ENCODE measurements around the gene TRIP4. TPM values are rescaled to one million over a fixed set of nuclear protein-coding genes. Genes with fewer than 3 reads are reported as not detected.
A peak's percentile ranks its signal among the peaks of the same experiment; 100 is the strongest.

The TRIP4 gene
- total RNA-seq, 1 donor from 2014 or later = 20.7 TPM

DNA sequence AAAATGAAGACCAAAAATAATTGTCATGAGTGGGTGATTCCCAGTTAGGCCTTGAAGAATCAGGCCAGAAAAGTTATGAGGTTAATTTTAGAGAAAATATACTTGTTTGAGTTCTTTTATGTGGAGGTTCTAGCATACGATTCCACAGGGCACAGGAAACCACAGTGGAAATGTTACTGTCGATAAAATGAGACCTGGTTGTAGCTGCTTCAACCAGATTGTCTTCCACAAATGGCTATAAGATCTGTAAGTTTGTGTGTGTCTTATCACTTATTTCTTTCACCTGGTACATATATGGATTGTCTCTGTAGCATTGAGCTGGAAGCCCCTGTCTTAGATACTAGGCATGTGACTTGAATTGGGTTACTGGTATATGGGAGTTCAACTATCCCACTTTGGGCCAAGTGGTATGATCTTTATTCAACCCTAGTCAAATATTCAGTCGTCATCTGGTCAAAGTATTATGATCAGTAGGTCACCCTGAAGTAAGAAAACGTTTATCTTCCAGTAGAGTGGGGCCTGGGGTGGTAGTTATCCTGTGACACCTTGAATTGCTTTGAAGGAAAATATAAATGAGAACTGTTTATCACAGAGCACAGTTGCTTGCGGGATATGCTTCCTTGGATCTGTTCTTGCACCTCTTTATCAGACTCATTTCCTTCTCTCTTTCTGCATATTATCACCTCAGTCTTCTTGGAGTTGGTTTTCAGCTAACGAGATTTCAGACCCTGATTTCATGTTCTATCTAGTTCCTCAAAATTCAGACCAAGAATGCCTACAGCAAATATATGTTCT, 51.2 kb downstream of the TRIP4 start:
- H3K9me3 Mint-ChIP-seq = no peaks in the 10 kb centered on the region
- H3K27me3 Mint-ChIP-seq (ENCODE audit: low read depth) = no peaks in the 10 kb centered on the region
- H3K4me3 Mint-ChIP-seq (ENCODE audit: low read depth) = no peak overlapping the region
- peak overlapping the region; percentile 29 for H3K27ac Mint-ChIP-seq
- peaks cover 32% of the 10 kb centered on the region for H3K36me3 Mint-ChIP-seq (ENCODE audit: low read depth)
- peaks cover 38% of the 10 kb centered on the region for H3K4me1 Mint-ChIP-seq (ENCODE audit: low read depth)
- intact Hi-C loops (cut with micrococcal nuclease) = no loop called here
- no peak for DNase-seq (ENCODE audit: low spot score)

DNA sequence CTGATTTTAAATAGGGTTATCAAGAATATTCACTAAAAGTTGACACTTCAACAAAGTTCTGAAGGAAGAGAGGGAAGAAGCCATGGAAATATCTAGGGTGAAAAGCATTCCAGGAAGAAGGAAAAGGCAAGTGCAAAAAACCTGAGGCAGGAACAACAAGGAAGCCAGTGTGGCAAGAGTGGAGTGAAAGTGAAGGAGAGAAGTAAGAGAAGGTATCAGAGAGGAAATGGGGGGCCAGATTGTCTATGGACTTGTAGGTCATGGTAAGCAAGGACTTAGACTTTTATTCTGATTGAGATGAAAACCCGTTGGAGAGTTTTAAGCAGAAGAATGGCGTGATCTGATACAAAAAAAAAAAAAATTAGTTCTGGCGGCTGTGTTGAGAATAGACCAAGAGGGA, 54.2 kb downstream of the TRIP4 start:
- no peak for DNase-seq (ENCODE audit: low spot score)
- Mint-ChIP-seq H3K27me3 (ENCODE audit: low read depth) (no peaks in the 10 kb centered on the region), H3K36me3 (ENCODE audit: low read depth) (peaks cover 35% of the 10 kb centered on the region), H3K9me3 (no peaks in the 10 kb centered on the region), H3K4me3 (ENCODE audit: low read depth) (no peak overlapping the region), H3K4me1 (ENCODE audit: low read depth) (peaks cover 48% of the 10 kb centered on the region), H3K27ac (peak overlapping the region; percentile 53)
- intact Hi-C loops (cut with micrococcal nuclease) = loop anchor here (5.0 kb wide), 2 partner anchors 55 to 90 kb away; partner anchors contain the start of gene TRIP4

DNA sequence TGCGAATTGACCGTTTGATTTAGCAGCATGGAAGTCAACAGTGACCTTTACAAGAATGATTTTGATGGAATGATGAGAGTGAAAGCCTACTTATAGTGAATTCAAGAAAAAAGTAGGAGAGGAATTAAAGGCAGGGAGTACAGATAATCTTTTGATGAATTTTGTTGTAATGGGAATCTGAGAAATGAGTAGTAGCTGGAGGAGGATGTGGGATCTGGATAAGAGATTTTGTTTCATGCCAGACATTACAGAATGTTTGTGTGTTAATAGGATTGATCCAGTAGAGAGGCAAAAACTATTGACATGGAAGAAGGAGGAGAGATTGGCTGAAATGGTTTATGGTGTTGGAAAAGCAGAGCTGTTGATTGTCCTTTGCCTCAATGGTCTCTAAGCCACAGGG, 55.4 kb downstream of the TRIP4 start:
- intact Hi-C loops (cut with micrococcal nuclease) = loop anchor here (5.0 kb wide), 2 partner anchors 56 to 89 kb away; partner anchors contain the start of gene TRIP4

DNA sequence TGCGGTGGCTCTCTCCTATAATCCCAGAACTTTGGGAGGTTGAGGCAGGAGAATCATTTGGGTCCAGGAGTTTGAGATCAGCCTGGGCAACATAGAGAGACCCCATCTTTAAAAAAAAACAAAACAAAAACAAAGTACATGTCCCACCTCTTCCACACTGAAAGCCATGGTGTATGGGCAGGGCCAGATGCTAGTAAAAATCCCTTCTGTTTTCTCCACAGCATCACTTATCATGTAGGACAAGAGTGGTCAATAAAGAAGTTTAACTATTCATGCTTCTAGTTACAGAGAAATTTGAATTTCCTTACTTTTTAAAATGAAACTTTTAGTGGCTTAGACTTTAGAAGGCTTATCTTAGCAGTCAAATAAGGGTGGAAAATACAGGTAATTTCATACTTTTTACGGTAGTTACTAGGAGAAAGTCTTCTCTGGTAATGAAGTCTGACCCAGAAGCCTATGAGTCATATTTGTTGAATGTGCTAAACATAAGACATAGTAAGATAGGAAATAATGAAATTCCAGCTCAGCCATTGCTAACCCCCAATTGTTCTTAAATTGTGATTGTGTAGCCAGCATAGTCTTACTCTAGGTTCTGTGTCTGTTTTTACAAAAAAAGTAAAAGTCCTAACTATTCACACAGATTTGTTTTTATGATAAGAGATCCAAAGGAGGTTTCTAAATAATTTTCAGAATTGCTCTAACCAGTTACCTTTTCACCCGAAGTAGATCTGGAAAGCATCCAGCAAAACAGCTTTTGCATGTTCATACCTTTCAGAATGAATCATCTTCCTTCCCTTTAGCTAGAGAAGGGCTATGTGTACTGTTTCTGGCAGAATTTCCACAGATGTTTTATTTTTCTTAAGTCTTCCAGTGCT, 56.3 kb downstream of the TRIP4 start:
- Mint-ChIP-seq H3K27ac (peak overlapping the region; percentile 97), H3K36me3 (ENCODE audit: low read depth) (peaks cover 34% of the 10 kb centered on the region), H3K4me3 (ENCODE audit: low read depth) (peak overlapping the region; percentile 77), H3K27me3 (ENCODE audit: low read depth) (no peaks in the 10 kb centered on the region), H3K9me3 (no peaks in the 10 kb centered on the region), H3K4me1 (ENCODE audit: low read depth) (peaks cover 45% of the 10 kb centered on the region)
- no peak for DNase-seq (ENCODE audit: low spot score)
- intact Hi-C loops (cut with micrococcal nuclease) = loop anchor here (1.0 to 5.0 kb wide), 5 partner anchors 14 to 197 kb away; partner anchors contain the start of gene TRIP4

More for the DNA sequence above, 55.4 kb downstream of the TRIP4 start:
- Mint-ChIP-seq H3K4me1 (ENCODE audit: low read depth) (peaks cover 48% of the 10 kb centered on the region), H3K36me3 (ENCODE audit: low read depth) (peaks cover 35% of the 10 kb centered on the region), H3K4me3 (ENCODE audit: low read depth) (peak overlapping the region; percentile 53), H3K9me3 (no peaks in the 10 kb centered on the region), H3K27me3 (ENCODE audit: low read depth) (no peaks in the 10 kb centered on the region), H3K27ac (peak overlapping the region; percentile 97)
- DNase-seq (ENCODE audit: low spot score) = no peak

DNA sequence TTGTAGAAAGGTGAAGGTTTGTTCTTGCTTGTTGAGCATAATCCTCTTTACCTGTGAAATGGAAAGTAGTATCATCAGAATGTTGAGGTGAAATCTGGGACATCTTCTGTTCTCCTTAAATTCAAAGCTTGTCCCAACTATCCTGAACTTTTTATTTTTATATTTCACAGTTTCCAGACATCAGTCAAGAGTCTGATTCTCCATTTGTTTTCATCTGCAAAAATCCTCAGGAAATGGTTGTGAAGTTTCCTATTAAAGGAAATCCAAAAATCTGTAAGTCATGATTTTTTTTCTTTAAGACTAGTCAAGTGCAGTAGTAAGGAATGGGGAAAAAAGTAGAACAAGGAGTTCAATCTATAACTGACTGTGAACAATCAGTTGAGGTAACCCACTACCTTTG, 57.2 kb downstream of the TRIP4 start:
- DNase-seq (ENCODE audit: low spot score) = no peak
- Mint-ChIP-seq H3K9me3 (no peaks in the 10 kb centered on the region), H3K4me1 (ENCODE audit: low read depth) (peaks cover 43% of the 10 kb centered on the region), H3K27me3 (ENCODE audit: low read depth) (no peaks in the 10 kb centered on the region), H3K4me3 (ENCODE audit: low read depth) (peak overlapping the region; percentile 77), H3K36me3 (ENCODE audit: low read depth) (peaks cover 35% of the 10 kb centered on the region), H3K27ac (peak overlapping the region; percentile 97)
- intact Hi-C loops (cut with micrococcal nuclease) = loop anchor here (1.0 to 5.0 kb wide), 5 partner anchors 15 to 198 kb away; partner anchors contain the start of gene TRIP4

DNA sequence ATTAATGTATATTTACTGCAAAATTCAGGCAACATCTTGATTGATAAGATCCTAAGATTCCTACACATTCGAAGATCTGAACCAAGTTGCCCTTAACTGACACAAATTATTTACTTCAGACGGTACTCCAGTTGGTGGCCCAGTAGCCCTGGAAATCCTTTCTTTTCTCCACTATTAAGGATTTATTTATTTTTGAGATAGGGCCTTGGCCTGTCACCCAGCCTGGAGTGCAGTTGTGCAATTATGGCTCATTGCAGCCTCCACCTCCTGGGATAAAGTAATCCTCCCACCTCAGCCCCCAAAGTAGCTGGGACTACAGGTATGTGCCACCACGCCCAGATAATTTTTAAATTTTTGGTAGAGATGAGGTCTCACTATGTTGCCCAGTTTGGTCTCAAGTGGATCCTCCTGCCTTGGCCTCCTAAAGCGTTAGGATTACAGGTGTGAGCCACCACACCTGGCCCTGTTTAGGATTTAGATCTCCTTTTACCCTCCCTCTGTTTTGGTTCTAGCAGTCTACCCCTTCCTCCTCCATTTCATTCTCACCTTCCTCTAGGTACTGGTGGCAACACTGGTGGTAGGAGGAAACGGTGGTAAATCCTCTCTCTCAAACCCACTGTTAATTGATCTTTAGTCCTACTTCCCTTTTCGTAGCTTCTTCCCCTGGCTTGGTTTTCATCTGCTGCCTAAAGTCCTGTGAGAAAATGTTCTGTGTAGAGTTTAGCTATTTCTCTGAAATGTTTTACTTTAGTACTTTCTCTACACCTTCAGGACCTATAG, 60.1 kb downstream of the TRIP4 start:
- Mint-ChIP-seq H3K27me3 (ENCODE audit: low read depth) (no peaks in the 10 kb centered on the region), H3K4me3 (ENCODE audit: low read depth) (no peak overlapping the region), H3K27ac (peak overlapping the region; percentile 72), H3K9me3 (no peaks in the 10 kb centered on the region), H3K4me1 (ENCODE audit: low read depth) (peaks cover 44% of the 10 kb centered on the region), H3K36me3 (ENCODE audit: low read depth) (peaks cover 27% of the 10 kb centered on the region)
- intact Hi-C loops (cut with micrococcal nuclease) = no loop called here
- DNase-seq (ENCODE audit: low spot score) = no peak

DNA sequence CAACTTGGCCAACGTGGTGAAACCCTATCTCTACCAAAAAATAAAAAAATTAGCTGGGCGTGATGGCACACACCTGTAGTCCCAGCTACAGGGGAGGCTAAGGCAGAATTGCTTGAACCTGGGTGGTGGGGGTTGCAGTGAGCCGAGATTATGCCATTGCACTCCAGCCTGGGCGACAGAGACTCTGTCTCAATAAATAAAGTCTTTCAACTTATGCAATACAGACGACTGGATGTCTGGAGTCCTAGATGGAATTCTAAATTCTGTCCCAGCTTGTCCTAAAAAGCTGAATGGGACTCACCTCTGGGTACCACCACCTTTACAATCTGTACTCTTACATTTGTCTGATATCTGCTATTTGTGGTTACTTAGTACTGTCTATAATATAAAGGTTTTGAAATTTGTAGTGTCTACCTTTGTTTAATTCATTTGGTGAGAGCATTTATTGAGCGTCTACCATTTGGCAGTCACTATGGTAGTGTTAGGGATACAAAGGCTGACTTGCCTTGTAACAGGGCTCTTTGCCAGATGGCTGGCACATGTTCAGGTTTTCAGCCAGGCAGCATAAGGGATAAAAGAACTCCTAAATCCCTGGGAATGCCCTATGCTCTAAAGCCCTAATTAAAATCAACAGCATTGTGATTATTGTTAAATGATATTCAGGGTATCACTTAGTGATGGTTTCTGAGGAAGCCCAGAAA, 65.5 kb downstream of the TRIP4 start:
- H3K27ac Mint-ChIP-seq = no peak overlapping the region
- peaks cover 25% of the 10 kb centered on the region for H3K36me3 Mint-ChIP-seq (ENCODE audit: low read depth)
- H3K4me1 Mint-ChIP-seq (ENCODE audit: low read depth) = peaks cover 35% of the 10 kb centered on the region
- intact Hi-C loops (cut with micrococcal nuclease) = no loop called here
- DNase-seq (ENCODE audit: low spot score) = no peak
- no peak overlapping the region for H3K4me3 Mint-ChIP-seq (ENCODE audit: low read depth)
- no peaks in the 10 kb centered on the region for H3K9me3 Mint-ChIP-seq
- no peaks in the 10 kb centered on the region for H3K27me3 Mint-ChIP-seq (ENCODE audit: low read depth)

DNA sequence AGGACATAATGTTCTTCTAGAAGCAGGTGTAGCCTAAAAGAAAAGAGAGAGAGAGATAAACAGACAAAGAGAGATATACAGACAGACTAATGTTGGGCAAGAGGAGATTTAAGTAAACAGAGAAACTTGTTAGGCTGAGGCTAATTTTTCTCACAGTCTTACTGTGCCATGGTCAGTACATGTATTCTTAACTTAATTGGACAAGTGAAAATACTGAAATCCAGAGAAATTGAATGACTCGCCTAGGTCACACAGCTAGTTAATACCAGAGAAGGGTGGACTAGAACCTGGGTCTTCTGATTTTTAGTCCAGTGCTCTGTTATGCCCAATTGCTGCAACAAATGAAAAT, 66.0 kb downstream of the TRIP4 start:
- DNase-seq (ENCODE audit: low spot score) = no peak
- no peak overlapping the region for H3K4me3 Mint-ChIP-seq (ENCODE audit: low read depth)
- peaks cover 25% of the 10 kb centered on the region for H3K36me3 Mint-ChIP-seq (ENCODE audit: low read depth)
- H3K27me3 Mint-ChIP-seq (ENCODE audit: low read depth) = no peaks in the 10 kb centered on the region
- intact Hi-C loops (cut with micrococcal nuclease) = no loop called here
- peaks cover 34% of the 10 kb centered on the region for H3K4me1 Mint-ChIP-seq (ENCODE audit: low read depth)
- no peak overlapping the region for H3K27ac Mint-ChIP-seq
- no peaks in the 10 kb centered on the region for H3K9me3 Mint-ChIP-seq

DNA sequence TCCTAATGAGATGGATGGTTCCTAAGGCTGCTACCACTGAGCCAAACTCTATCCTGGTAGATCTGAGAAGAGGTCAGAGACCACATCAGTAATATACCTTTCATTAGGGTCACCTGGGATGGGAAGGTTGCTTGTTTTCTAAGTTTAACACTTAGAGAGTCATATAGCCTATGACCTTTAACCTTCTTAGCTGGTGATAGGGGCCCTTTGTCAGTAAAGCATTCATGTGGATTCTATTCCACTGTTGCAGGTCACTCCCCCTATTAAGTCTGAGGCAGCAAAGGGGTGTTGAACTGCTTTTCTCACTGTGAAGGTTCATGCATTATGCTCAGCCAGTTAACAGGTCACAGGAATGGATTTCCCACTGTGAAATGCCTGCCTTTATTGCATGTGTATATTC, 66.6 kb downstream of the TRIP4 start:
- DNase-seq (ENCODE audit: low spot score) = no peak
- Mint-ChIP-seq H3K9me3 (no peaks in the 10 kb centered on the region), H3K27ac (no peak overlapping the region), H3K36me3 (ENCODE audit: low read depth) (peaks cover 25% of the 10 kb centered on the region), H3K4me1 (ENCODE audit: low read depth) (peaks cover 35% of the 10 kb centered on the region), H3K4me3 (ENCODE audit: low read depth) (no peak overlapping the region), H3K27me3 (ENCODE audit: low read depth) (no peaks in the 10 kb centered on the region)
- intact Hi-C loops (cut with micrococcal nuclease) = no loop called here

DNA sequence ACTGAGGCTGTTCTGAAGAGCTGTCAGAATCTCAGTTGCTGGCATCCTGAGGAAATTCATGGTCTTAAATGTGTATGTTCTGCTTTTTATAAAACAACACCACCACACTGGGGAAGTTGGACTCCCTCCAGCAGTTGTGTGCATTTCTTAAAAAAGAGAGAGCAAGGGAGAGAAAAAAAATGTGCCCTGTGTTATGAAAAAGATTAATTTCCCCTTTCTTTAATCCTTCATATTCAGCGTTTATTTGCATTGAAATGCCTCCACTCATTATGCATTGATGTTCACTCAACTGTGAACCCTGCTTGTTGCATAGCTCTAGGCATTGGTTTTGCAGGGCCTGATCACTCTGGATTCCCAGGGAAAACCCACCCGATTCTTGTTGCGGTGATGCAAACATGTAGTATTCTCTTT, 68.3 kb downstream of the TRIP4 start:
- Mint-ChIP-seq H3K27ac (peak overlapping the region; percentile 26), H3K4me3 (ENCODE audit: low read depth) (no peak overlapping the region), H3K36me3 (ENCODE audit: low read depth) (peaks cover 17% of the 10 kb centered on the region), H3K9me3 (no peaks in the 10 kb centered on the region), H3K4me1 (ENCODE audit: low read depth) (peaks cover 37% of the 10 kb centered on the region), H3K27me3 (ENCODE audit: low read depth) (no peaks in the 10 kb centered on the region)
- intact Hi-C loops (cut with micrococcal nuclease) = no loop called here
- no peak for DNase-seq (ENCODE audit: low spot score)

DNA sequence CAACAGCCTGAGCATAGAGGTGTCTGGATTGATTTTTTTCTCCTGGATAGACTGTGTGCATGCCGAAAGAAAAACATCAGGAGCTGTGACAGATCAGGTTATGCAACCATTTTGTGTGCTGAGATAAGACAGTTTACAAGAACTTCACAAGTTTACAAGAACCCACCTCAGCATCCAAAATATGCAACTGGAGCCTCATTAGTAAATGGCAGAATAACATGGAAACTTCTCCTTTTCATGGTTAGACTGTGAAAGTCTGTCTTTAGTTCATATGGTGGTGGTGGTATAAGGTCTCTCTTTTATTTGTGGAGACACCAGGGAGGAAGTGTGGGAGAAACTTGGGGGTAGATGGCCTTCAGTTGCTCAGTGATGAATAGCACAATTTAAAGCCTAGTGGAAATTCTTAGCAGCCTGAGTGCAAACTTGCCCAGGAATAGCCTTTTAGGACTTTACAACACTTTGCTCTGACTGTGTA, 69.0 kb downstream of the TRIP4 start:
- peak overlapping the region; percentile 26 for H3K27ac Mint-ChIP-seq
- H3K4me1 Mint-ChIP-seq (ENCODE audit: low read depth) = peaks cover 40% of the 10 kb centered on the region
- intact Hi-C loops (cut with micrococcal nuclease) = no loop called here
- no peaks in the 10 kb centered on the region for H3K27me3 Mint-ChIP-seq (ENCODE audit: low read depth)
- no peak overlapping the region for H3K4me3 Mint-ChIP-seq (ENCODE audit: low read depth)
- no peaks in the 10 kb centered on the region for H3K9me3 Mint-ChIP-seq
- DNase-seq (ENCODE audit: low spot score) = no peak
- peaks cover 18% of the 10 kb centered on the region for H3K36me3 Mint-ChIP-seq (ENCODE audit: low read depth)

Data from activated T-helper 2 cell treated with anti-CD3 and anti-CD28 coated beads, Interferon-gamma antibody, Interleukin-2, Interleukin-4, amounts not matched to agents 10 μg/mL and 5 μg/mL and 100 μg/mL, durations not matched to agents 14 hours and 24 hours and 36 hours (primary cell).